GM21528 (cell line): ENCODE data around the gene ARHGEF38.
A peak's percentile ranks its signal among the peaks of the same experiment; 100 is the strongest.
"Not testable (repeated sequence)": the region's sequence is repeated elsewhere in the genome, so short reads cannot be mapped to it uniquely, and the experiment has no call there.

Experiments
- ATAC-seq: cut with Tn5 transposase; IDR thresholded peaks from one replicate; pipeline ENCODE4 v1.9.1; 2021; ENCODE audit warnings: mild to moderate bottlenecking, moderate library complexity; ENCODE audit not compliant: unreplicated experiment, low FRiP score

ARHGEF38 gene

DNA sequence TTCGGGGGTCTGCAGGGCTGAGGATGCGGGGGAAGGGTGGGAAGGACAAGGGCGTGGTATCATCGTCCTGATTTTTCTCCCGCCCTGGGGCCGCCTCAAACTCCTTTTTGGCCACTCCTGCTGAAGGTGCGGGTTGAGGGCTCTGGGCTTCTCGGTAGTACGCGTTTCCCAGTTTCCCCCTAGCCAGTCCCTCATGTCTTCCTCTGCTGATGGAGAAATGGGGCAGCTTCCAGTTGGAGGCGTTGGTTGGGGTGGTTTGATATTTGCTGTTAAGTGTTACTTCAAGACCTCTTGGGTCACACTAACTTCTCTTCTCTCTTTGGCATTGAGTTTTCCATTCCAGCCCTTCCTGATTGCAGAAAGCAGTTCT, 156.6 kb downstream of the ARHGEF38 start:
- ATAC-seq = peak; percentile 46

DNA sequence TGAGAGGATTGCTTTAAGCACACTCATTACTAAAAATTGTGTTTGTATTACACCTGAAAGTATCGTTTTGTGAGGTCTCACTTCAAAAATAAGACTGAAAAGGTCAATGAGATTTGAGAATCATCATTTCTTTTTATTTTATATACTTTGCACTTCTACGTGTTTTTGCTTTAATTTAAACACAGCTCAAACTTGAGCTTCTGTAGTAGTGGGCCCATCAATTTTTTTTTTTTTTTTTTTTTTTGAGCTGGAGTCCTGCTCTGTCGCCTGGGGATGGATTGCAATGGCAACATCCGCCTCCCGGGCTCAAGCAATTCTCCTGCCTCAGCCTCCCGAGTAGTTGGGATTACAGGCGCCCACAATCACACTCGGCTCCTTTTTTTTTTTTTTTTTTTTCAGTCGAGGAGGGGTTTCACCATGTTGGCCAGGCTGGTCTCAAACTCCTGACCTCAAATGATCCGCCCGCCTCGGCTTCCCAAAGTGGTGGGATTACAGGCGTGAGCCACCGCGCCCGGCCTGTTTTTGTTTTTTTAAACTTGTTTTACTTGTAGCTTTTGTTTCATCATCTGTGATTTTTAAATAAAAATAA, 157.7 kb downstream of the ARHGEF38 start:
- ATAC-seq = no peak

DNA sequence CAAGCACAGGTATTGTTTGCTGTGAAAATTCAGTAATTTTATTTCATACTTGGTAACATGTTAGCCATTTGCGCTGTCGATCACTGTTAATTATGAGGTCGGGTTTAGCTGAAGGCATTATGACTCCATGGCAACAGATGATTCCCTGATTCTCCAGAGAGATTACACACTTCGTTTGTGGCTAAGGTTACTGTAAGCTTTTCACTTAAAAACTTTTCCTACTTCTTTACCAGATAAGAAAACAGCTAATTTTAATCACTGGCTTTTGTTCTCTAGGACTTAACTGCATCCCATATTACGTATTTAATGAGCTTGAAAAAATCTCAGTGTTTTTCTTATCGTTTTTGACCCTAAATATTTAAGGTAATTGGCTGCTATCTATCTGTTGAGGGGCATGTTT, 158.3 kb downstream of the ARHGEF38 start:
- no peak for ATAC-seq

DNA sequence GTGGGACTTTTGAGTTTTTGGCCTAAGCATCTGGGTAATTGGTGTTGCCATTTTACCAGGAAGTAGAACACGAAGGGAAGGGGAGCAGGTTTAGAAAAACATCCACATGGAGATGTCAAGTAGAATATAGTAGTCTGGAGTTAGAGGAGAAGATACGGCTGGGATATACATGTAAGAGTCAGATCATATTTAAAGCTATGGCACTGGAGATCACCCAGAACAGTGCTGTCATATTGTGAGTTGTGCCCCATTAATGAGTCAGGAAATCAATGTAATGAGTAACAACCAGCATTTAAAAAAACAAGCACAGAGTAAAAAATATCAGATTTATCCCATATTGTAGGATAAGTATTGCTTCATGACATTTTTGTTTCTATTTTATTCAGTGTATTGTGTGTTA, 160.3 kb downstream of the ARHGEF38 start:
- ATAC-seq = no peak

DNA sequence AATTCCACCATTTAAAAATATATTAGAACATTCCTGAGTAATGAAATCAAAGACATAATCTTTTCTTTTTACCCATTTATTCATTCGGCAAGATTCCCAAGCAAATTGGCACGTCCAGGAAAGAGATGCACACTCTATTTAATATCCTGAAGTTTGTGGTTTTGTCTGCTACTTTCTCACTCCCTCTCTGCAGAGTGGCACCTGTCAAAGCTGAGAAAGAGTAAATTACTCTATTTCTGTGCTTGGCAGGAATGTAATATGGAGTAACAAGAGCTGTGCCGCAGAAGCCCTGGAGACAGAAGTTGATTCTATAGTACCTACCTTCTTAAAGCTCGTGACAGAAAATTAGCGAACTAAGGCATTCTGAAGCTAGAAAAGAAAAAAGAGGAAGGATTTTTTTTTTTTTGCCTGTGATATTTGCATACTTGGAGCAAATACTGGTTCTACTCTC, 161.7 kb downstream of the ARHGEF38 start:
- peak; percentile 66 for ATAC-seq

- no peak for ATAC-seq
These were observed 162.5 kb downstream of the ARHGEF38 start for GRCh38 chr4:105714932-105715331.

DNA sequence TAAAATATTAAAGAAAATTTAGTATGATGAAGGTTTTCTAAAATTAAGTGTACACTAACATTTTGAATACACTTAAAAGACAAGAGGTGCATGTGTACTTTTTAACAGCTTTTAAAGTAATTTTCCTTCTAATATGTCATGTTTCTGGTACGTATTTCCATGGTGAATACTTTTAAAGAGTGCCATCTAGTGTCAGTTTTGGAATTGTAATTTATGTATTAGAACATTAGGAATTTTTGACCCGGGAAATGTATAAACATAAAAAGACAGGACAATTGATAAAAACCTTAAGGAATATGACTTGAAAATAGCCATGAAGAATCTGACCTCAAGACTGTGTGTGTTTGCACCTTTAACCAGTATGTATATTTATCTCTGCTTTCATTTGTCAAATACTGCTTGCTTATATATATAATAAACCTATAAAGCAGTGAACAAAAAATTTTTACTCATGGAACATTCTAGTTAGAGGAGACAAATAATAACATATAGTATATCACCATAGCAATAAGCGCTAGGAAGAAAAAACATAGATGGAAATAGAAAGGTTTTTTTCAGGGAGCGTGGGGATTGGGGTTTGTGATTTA, 163.4 kb downstream of the ARHGEF38 start:
- ATAC-seq = no peak

DNA sequence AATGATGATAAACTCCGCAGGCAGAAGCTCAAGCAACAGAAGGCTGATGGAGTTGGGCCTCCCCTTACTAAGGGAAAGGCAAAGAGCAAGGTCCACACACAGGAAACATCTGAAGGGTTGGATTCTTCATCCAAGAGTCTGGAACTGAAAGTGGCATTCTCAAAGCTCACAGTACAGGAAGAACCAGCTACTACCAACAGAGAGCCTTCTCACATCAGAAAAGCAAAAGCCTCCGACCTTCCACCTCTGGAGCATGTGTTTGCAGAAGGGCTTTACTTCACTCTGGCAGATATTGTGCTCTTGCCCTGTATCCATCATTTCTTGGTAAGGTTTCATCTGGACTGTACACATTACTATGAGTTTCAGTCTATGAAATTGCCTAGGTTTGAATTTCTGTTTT, 166.8 kb downstream of the ARHGEF38 start:
- no peak for ATAC-seq

DNA sequence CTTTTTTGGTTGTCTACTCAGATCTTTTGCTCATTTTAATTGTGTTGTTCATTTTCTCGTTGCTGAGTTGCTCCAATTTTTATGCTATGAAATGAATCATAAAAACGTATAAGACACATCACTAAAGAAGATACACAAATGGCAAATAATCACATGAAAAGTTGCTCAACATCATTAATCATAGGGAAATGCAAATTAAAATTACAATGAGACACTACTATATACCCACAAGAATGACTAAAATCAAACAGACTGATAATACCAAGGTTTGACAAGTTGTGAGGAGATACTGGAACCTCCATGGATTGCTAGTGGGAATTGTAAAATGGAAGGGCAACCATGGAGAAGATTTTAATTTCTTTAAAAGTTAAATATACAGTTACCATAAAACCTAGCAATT, 173.2 kb downstream of the ARHGEF38 start:
- ATAC-seq = no peak

DNA sequence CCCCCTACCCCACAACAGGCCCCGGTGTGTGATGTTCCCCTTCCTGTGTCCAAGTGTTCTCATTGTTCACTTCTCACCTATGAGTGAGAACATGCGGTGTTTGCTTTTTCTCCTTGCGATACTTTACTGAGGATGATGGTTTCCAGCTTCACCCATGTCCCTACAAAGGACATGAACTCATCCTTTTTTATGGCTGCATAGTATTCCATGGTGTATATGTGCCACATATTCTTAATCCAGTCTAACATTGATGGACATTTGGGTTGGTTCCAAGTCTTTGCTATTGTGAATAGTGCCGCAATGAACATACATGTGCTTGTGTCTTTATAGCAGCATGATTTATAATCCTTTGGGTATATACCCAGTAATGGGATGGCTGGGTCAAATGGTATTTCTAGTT, 177.5 kb downstream of the ARHGEF38 start:
- not testable (repeated sequence) for ATAC-seq
